Vagina (tissue), 2 donors: ENCODE data around the gene PPARA. TPM values are rescaled to one million over a fixed set of nuclear protein-coding genes. Genes with fewer than 3 reads are reported as not detected.

Experiments used
- DNase-seq, 2 donors: peaks; one replicate each; pipeline ENCODE4 v3.0.0-alpha.2; 2017; ENCODE audit errors: extremely low spot score in 2 of 2
- H3K27ac ChIP-seq: fragments of 200-600 bp; sonication (generic); one replicate; pipeline ENCODE4 v1.5.1; 2019
- H3K27me3 ChIP-seq: fragments of 200-600 bp; sonication (generic); one replicate; pipeline ENCODE4 v1.5.1; 2019
- H3K36me3 ChIP-seq, 2 donors: fragments of 200-600 bp; sonication (generic); one replicate each; pipeline ENCODE4 v1.5.1; 2017 to 2019
- H3K4me1 ChIP-seq: fragments of 200-600 bp; sonication (generic); one replicate; pipeline ENCODE4 v1.5.1; 2019
- H3K4me3 ChIP-seq, 2 donors: fragments of 200-600 bp; sonication (generic); 1 replicate in 1 of 2; 2 replicates in 1 of 2; pipeline ENCODE4 v1.5.1; 2016 to 2019
- H3K9me3 ChIP-seq: fragments of 200-600 bp; sonication (generic); one replicate; pipeline ENCODE4 v1.5.1; 2019
- CTCF ChIP-seq, 3 experiments: fragments of 450-650 bp in 2 of 3; fragments of 200-600 bp in 1 of 3; sonication (generic) in 1 of 3; IDR thresholded peaks; one replicate each; pipeline ENCODE4 v1.5.1; 2017 to 2019; ENCODE audit warnings: antibody characterized with exemption in 3 of 3, mild to moderate bottlenecking in 2 of 3, moderate library complexity in 2 of 3
- POLR2A ChIP-seq, 2 donors: fragments of 450-650 bp; IDR thresholded peaks; one replicate each; pipeline ENCODE4 v1.6.1; 2017; ENCODE audit warnings: antibody characterized with exemption in 2 of 2, mild to moderate bottlenecking in 2 of 2, moderate library complexity in 2 of 2
- POLR2AphosphoS5 ChIP-seq, 2 donors: sonication (generic); formaldehyde crosslinking; IDR thresholded peaks; one replicate each; pipeline ENCODE4 v1.9.0; 2017; ENCODE audit warnings: antibody characterized with exemption in 2 of 2, mild to moderate bottlenecking in 2 of 2, low read depth in 1 of 2; ENCODE audit not compliant: insufficient read depth in 1 of 2
- intact Hi-C: fragments of 100-400 bp; cut with DNase I; formaldehyde crosslinking; loops from one replicate; pipeline ENCODE4 v1.15.1; 2023
- total RNA-seq: library from RNA; depleted of rRNA; stranded (reverse); fragments of >200 nt; gene quantifications from one replicate; pipeline ENCODE4 v1.2.3, GENCODE V29; 2016

The PPARA gene
- total RNA-seq, 1 donor from 2014 or later: 13.5 TPM

DNA sequence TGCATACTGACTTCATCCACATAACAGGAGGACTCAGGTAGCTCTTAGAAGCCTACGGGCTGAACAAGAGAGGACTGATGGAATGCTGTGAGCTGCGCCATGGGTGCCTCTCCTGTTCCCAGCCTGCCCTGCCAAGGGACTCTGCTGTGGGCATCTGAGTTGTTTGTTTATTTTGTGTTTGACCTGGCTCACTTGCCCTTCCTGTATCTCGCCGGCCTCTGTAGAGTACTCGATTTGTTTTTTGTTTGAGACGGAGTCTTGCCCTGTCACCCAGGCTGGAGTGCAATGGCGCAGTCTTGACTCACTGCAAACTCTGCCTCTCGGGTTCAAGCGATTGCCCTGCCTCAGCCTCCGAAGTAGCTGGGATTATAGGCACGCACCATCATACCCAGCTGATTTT is 119.2 kb downstream of the PPARA start:
- H3K9me3 ChIP-seq: no peaks in the 10 kb centered on the region
- peak overlapping the region in 1 of 2 donors; percentile 61 for H3K4me3 ChIP-seq
- peaks cover 0 to 28% of the 10 kb centered on the region in 2 donors for H3K36me3 ChIP-seq
- no peak for DNase-seq
- H3K27ac ChIP-seq: no peak overlapping the region
- H3K27me3 ChIP-seq: no peaks in the 10 kb centered on the region
- intact Hi-C loops: loop anchor here (10.0 kb wide), 2 partner anchors 115 to 145 kb away; partner anchors contain the start of gene PPARA
- TF ChIP-seq POLR2A (IDR thresholded peaks at IDR 0.05): no peak
- TF ChIP-seq POLR2AphosphoS5 (IDR thresholded peaks at IDR 0.05; ENCODE audit: insufficient read depth in 1 of 2, low read depth in 1 of 2): no peak
- TF ChIP-seq CTCF (IDR thresholded peaks at IDR 0.05): no peak
- H3K4me1 ChIP-seq: peaks cover 36% of the 10 kb centered on the region

- peaks cover 0 to 47% of the 10 kb centered on the region in 2 donors for H3K36me3 ChIP-seq
- H3K9me3 ChIP-seq: no peaks in the 10 kb centered on the region
- no peak for TF ChIP-seq POLR2A (IDR thresholded peaks at IDR 0.05)
- TF ChIP-seq CTCF (IDR thresholded peaks at IDR 0.05): no peak
- TF ChIP-seq POLR2AphosphoS5 (IDR thresholded peaks at IDR 0.05; ENCODE audit: insufficient read depth in 1 of 2, low read depth in 1 of 2): no peak
- H3K27ac ChIP-seq: no peak overlapping the region
- no peaks in the 10 kb centered on the region for H3K27me3 ChIP-seq
- no peak for DNase-seq
- no peak overlapping the region for H3K4me3 ChIP-seq
- peaks cover 29% of the 10 kb centered on the region for H3K4me1 ChIP-seq
- intact Hi-C loops: no loop called here
Measured at GRCh38 chr22:46272196-46272595, 121.9 kb downstream of the PPARA start.

DNA sequence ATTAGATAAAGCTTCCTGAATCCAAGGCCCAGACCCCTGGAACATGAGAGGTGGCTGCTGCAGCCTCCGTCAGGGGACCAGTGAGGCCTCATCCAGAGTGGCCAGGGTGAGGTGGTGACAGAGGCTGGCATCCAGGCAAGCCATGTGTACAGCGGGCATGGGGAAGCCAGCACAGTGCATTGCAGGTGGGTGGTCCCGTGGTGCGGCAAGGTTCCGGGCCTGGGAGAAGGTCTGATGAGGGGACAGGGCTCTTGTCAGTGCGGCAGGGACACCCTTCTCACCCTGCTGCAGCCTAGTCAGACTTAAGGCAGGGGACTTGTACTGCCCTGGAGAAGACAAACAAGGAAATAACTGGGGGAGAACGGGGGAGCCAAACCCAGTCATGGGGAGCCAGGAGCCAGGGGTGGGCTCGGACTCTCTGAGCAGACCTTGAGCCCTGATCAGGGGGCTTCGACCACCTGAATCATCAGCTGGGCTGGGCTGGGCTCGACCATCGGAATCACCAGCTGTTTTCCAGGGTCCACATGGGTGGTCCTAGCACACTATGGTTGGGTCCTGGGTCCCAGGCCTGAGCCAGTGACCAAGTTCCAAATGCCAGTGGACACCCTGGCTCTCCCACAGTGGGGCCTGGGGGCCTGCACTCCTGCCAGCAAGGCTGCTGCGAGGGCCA is 122.6 kb downstream of the PPARA start:
- no peak overlapping the region for H3K4me3 ChIP-seq
- no peak for DNase-seq
- intact Hi-C loops: no loop called here

GRCh38 chr22:46273432-46274148 is 123.3 kb downstream of the PPARA start:
- Histone ChIP-seq H3K9me3 (no peaks in the 10 kb centered on the region), H3K27ac (no peak overlapping the region), H3K4me3 (no peak overlapping the region), H3K27me3 (no peaks in the 10 kb centered on the region), H3K4me1 (peaks cover 20% of the 10 kb centered on the region), H3K36me3 (peaks cover 0 to 58% of the 10 kb centered on the region in 2 donors)
- no peak for DNase-seq
- intact Hi-C loops: no loop called here
- no peak for TF ChIP-seq POLR2A (IDR thresholded peaks at IDR 0.05)
- no peak for TF ChIP-seq CTCF (IDR thresholded peaks at IDR 0.05)

More for the DNA sequence above, 122.6 kb downstream of the PPARA start:
- TF ChIP-seq POLR2A (IDR thresholded peaks at IDR 0.05): no peak
- TF ChIP-seq CTCF (IDR thresholded peaks at IDR 0.05): no peak
- no peak for TF ChIP-seq POLR2AphosphoS5 (IDR thresholded peaks at IDR 0.05; ENCODE audit: insufficient read depth in 1 of 2, low read depth in 1 of 2)
- Histone ChIP-seq H3K9me3 (no peaks in the 10 kb centered on the region), H3K27me3 (no peaks in the 10 kb centered on the region), H3K36me3 (peaks cover 0 to 51% of the 10 kb centered on the region in 2 donors), H3K27ac (no peak overlapping the region), H3K4me1 (peaks cover 25% of the 10 kb centered on the region)

DNA sequence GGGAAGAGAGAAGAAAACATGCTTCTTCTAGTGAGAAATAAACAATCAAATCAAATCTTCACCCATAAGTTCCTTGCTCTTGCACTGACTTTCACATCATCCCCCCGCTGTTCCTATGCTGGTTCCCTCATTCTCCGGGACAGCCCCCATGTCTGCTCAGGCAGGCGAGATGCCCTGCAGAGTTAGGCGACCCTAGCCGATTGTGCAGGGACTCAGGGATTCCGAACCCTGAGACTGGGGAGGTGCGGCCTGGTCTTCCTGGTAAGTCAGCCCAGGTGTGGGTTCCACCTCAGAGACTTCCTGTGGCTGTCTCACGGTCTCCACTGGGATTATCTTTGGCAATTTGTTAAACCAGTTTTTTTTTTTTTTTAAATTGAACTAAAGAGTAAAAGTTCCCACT is 124.1 kb downstream of the PPARA start:
- no peak overlapping the region for H3K27ac ChIP-seq
- no peaks in the 10 kb centered on the region for H3K27me3 ChIP-seq
- no peak overlapping the region for H3K4me3 ChIP-seq
- peaks cover 3 to 66% of the 10 kb centered on the region in 2 donors for H3K36me3 ChIP-seq
- H3K4me1 ChIP-seq: peaks cover 12% of the 10 kb centered on the region
- TF ChIP-seq POLR2A (IDR thresholded peaks at IDR 0.05): no peak
- TF ChIP-seq POLR2AphosphoS5 (IDR thresholded peaks at IDR 0.05; ENCODE audit: insufficient read depth in 1 of 2, low read depth in 1 of 2): no peak
- TF ChIP-seq CTCF (IDR thresholded peaks at IDR 0.05): no peak
- intact Hi-C loops: no loop called here
- no peaks in the 10 kb centered on the region for H3K9me3 ChIP-seq
- no peak for DNase-seq
